ENCODE measurements around the gene CABP1. TPM values are rescaled to one million over a fixed set of nuclear protein-coding genes. Genes with fewer than 3 reads are reported as not detected.

CABP1 gene
- total and polyA plus RNA-seq, 2 of the 13 experiments (the other 11 are each of a cell fraction or from before 2014, with no cell fraction given) = not detected

DNA sequence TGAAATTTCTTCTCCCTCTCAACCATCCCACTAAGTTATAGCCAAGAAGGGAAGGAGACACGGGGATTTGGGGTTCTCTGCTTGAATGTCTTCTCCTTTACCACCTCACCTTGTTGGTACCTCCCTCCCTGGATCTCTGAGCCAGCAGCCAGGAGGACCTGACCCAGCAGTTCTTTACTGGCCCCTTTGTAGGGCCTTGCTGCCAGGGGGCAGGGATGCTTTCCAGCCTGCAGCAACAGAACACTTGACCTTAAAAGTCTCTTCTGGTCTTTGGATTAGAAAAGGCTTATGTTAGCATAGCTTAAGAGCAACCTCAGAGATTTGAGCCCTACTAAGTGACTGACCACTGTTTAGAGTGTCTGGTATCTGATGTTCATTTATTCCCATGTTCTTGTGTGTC is 56.9 kb downstream of the CABP1 start (continued):
- TF ChIP-seq, protein P1, sequence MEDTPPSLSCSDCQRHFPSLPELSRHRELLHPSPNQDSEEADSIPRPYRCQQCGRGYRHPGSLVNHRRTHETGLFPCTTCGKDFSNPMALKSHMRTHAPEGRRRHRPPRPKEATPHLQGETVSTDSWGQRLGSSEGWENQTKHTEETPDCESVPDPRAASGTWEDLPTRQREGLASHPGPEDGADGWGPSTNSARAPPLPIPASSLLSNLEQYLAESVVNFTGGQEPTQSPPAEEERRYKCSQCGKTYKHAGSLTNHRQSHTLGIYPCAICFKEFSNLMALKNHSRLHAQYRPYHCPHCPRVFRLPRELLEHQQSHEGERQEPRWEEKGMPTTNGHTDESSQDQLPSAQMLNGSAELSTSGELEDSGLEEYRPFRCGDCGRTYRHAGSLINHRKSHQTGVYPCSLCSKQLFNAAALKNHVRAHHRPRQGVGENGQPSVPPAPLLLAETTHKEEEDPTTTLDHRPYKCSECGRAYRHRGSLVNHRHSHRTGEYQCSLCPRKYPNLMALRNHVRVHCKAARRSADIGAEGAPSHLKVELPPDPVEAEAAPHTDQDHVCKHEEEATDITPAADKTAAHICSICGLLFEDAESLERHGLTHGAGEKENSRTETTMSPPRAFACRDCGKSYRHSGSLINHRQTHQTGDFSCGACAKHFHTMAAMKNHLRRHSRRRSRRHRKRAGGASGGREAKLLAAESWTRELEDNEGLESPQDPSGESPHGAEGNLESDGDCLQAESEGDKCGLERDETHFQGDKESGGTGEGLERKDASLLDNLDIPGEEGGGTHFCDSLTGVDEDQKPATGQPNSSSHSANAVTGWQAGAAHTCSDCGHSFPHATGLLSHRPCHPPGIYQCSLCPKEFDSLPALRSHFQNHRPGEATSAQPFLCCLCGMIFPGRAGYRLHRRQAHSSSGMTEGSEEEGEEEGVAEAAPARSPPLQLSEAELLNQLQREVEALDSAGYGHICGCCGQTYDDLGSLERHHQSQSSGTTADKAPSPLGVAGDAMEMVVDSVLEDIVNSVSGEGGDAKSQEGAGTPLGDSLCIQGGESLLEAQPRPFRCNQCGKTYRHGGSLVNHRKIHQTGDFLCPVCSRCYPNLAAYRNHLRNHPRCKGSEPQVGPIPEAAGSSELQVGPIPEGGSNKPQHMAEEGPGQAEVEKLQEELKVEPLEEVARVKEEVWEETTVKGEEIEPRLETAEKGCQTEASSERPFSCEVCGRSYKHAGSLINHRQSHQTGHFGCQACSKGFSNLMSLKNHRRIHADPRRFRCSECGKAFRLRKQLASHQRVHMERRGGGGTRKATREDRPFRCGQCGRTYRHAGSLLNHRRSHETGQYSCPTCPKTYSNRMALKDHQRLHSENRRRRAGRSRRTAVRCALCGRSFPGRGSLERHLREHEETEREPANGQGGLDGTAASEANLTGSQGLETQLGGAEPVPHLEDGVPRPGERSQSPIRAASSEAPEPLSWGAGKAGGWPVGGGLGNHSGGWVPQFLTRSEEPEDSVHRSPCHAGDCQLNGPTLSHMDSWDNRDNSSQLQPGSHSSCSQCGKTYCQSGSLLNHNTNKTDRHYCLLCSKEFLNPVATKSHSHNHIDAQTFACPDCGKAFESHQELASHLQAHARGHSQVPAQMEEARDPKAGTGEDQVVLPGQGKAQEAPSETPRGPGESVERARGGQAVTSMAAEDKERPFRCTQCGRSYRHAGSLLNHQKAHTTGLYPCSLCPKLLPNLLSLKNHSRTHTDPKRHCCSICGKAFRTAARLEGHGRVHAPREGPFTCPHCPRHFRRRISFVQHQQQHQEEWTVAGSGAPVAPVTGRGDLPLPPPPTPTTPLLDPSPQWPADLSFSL (CRISPR knock-in tag; IDR thresholded peaks at IDR 0.05) = no peak
- TF ChIP-seq, protein P2, sequence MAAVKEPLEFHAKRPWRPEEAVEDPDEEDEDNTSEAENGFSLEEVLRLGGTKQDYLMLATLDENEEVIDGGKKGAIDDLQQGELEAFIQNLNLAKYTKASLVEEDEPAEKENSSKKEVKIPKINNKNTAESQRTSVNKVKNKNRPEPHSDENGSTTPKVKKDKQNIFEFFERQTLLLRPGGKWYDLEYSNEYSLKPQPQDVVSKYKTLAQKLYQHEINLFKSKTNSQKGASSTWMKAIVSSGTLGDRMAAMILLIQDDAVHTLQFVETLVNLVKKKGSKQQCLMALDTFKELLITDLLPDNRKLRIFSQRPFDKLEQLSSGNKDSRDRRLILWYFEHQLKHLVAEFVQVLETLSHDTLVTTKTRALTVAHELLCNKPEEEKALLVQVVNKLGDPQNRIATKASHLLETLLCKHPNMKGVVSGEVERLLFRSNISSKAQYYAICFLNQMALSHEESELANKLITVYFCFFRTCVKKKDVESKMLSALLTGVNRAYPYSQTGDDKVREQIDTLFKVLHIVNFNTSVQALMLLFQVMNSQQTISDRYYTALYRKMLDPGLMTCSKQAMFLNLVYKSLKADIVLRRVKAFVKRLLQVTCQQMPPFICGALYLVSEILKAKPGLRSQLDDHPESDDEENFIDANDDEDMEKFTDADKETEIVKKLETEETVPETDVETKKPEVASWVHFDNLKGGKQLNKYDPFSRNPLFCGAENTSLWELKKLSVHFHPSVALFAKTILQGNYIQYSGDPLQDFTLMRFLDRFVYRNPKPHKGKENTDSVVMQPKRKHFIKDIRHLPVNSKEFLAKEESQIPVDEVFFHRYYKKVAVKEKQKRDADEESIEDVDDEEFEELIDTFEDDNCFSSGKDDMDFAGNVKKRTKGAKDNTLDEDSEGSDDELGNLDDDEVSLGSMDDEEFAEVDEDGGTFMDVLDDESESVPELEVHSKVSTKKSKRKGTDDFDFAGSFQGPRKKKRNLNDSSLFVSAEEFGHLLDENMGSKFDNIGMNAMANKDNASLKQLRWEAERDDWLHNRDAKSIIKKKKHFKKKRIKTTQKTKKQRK (IDR thresholded peaks at IDR 0.05; ENCODE audit: low read length) = no peak
- TF ChIP-seq, protein P3, sequence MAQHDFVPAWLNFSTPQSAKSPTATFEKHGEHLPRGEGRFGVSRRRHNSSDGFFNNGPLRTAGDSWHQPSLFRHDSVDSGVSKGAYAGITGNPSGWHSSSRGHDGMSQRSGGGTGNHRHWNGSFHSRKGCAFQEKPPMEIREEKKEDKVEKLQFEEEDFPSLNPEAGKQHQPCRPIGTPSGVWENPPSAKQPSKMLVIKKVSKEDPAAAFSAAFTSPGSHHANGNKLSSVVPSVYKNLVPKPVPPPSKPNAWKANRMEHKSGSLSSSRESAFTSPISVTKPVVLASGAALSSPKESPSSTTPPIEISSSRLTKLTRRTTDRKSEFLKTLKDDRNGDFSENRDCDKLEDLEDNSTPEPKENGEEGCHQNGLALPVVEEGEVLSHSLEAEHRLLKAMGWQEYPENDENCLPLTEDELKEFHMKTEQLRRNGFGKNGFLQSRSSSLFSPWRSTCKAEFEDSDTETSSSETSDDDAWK (CRISPR knock-in tag; IDR thresholded peaks at IDR 0.05) = no peak
- no peak for TF ChIP-seq PCBP2 (optimal IDR thresholded peaks at IDR 0.05; ENCODE audit: low read depth, low read length, poor library complexity, severe bottlenecking)
- no peak for TF ChIP-seq ZNF724P (CRISPR knock-in tag; IDR thresholded peaks at IDR 0.05; ENCODE audit: borderline replicate concordance)
